GM20431 (cell line): ENCODE measurements around the gene CHRFAM7A.
"Not testable (repeated sequence)": the region's sequence is repeated elsewhere in the genome, so short reads cannot be mapped to it uniquely, and the experiment has no call there.

ENCODE experiments used
- in situ Hi-C: fragments of 300-500 bp; cut with MseI, MboI; formaldehyde crosslinking; loops from one replicate; pipeline ENCODE4 v1.15.0; 2020; ENCODE audit warnings: low sequenced_read_pairs; ENCODE audit not compliant: unreplicated experiment

The CHRFAM7A gene

DNA sequence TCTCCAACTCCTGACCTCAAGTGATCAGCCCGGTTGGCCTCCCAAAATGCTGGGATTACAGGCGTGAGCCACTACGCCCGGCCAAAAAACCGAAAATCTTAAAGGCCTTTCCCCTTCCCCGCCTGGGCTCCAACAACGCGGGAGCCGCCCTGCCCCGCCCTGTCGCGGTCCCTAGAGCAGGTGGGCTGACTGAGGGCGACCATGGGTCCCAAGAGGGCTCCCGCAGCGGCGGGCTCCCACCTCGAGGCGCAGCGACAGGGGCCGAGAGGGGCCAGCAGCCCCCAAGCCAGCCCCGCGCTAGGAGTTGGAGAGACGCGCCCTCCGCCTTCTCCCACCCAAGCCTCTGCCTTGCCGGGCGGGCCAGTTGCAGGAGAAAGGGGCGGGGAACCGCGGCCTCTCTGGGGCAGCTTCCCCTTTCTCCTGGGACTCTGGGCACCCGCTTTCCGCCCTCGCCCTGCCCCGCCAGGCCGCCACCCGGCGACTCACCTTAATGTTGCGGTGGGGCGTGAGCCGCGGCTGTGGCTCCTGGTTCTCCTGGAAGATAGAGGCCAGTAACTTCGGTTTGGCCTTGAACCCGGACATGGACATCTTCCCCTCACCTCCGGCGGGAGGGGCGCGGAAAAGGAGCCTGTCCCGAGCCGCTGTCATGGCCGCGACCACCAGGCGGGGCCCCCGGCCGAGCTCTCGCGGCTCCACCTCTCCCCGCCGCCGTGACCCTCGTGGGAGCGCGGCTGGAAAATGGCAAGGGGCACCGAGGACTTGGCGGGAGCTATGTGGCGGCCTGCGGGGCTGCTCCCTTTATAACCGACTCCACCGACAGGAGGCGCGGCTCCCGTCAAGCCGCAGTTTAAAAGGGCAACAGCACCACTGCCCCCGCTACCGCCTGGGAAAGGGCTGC, at the start of gene CHRFAM7A:
CHRFAM7A (minus strand) TSS at position 775 of the 898 bp plus-strand sequence. CDS start 10,189 bp downstream, outside the sequence.
- in situ Hi-C loops: loop anchor here (25.0 kb wide), 1 partner anchor 1769 kb away; no protein-coding TSS in a partner anchor

GRCh38 chr15:30438348-30438747, 45.0 kb upstream of the CHRFAM7A start:
- in situ Hi-C loops: not testable (repeated sequence)

GRCh38 chr15:30435878-30436277, 42.5 kb upstream of the CHRFAM7A start:
- in situ Hi-C loops: not testable (repeated sequence)

DNA sequence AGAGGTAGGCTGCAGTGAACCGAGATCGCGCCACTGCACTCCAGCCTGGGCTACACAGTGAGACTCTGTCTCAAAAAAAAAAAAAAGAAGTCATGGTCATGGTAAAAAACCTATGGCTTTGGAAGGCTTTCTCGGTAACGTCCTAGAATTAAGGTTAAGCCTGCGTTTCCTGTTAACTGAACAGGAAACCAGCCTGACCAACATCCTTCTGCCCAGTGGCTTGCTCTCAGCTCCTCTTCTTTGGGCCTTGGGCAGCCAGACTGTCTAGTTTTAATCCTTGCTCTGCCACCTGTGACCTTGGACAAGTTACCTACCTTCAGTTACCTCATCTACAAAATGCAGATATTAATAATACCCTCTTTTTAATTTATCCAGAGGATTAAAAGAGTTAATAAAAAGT, 27.4 kb upstream of the CHRFAM7A start:
- in situ Hi-C loops: not testable (repeated sequence)

- in situ Hi-C loops: not testable (repeated sequence)
Measured at GRCh38 chr15:30414160-30414559, 20.8 kb upstream of the CHRFAM7A start, which contains the start of gene GOLGA8R. TSS of gene GOLGA8R (minus strand) at chr15:30414260. CDS start at chr15:30414162, 98 bp downstream.

GRCh38 chr15:30407636-30408035, 14.3 kb upstream of the CHRFAM7A start:
- in situ Hi-C loops: not testable (repeated sequence)

- in situ Hi-C loops: loop anchor here (25.0 kb wide), 1 partner anchor 1763 kb away; no protein-coding TSS in a partner anchor
Measured at GRCh38 chr15:30398988-30399387, 5.6 kb upstream of the CHRFAM7A start.

- in situ Hi-C loops: loop anchor here (25.0 kb wide), 1 partner anchor 1769 kb away; no protein-coding TSS in a partner anchor
Measured at GRCh38 chr15:30393664-30393991, 288 bp upstream of the CHRFAM7A start.

DNA sequence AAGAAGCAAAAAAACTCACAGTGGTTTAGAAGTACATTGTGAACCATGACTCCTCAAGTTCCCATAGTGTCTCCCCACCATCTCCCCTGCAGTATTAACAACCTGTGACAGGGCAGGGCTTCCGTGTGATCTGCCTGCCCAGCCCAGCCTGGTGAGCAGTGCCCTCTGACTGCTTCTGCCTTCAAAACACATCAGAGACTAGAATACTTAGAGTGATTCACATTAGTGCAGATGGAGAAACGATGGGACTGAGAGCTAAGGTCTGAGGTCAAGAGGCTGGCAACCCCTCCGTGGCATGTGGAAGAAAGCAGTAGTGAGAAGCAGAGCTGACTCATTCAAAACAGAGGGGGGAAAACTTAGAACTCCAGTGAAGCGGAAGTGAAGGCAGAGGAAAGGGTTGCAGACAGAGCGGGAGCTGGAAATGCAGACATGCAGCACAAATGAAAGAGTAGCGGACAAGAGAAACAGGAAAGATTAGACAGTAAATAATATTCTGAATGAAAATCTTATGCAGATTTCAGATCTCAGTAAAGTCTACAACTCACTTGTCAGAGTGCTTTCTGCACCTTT, 6.9 kb downstream of the CHRFAM7A start:
- in situ Hi-C loops: loop anchor here (25.0 kb wide), 1 partner anchor 1776 kb away; no protein-coding TSS in a partner anchor

DNA sequence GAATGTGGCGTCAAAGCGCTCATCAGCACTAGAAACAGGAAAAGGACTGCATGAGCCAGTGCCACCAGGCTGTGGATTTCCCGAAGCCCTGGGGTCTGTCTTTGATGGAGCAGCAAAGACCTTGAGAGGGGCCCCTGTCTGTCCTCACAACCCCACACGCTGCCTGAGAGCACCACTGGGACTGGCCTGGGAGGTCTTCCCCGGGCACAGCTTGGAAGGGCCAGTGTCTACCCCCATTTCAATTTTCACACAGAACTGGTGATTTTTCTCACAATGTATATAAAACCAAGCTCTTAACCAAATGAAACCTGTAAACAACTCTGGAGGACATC, 16.3 kb downstream of the CHRFAM7A start:
- in situ Hi-C loops: loop anchor here (25.0 kb wide), 1 partner anchor 1785 kb away; no protein-coding TSS in a partner anchor

DNA sequence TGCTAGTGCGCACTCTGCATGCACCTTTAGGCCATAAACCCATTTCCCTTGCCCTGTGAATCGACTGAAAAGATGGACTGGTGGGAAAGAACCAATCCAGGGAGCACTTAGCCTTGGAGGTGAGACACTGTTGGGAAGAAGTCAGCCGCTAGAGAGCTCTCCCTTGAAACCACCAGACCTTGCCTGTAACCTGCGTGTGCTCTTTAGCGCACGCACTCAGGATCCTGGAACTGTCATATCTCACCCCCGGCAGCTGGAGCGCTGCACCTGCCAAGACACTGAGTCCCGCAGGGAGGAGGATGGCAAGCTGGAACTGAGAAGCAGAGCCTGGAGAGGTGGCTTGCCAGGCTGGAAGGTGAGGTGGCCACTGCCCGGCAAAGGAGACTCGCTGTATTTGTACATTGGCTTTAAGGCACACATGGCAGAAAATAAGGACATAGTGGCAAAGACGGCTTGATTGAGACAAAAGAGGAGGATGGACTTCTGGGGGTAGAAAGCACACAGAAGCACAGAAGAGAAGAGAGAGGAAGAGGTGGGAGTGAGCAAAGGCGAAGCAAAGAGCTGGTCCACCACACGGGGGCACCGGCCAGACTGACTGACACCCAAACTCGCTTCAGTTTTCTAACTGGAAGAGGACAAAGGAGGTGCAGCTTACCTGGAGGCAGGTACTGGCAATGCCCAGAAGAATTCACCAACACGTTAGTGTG, 16.8 kb downstream of the CHRFAM7A start:
- in situ Hi-C loops: loop anchor here (25.0 kb wide), 1 partner anchor 1786 kb away; no protein-coding TSS in a partner anchor

DNA sequence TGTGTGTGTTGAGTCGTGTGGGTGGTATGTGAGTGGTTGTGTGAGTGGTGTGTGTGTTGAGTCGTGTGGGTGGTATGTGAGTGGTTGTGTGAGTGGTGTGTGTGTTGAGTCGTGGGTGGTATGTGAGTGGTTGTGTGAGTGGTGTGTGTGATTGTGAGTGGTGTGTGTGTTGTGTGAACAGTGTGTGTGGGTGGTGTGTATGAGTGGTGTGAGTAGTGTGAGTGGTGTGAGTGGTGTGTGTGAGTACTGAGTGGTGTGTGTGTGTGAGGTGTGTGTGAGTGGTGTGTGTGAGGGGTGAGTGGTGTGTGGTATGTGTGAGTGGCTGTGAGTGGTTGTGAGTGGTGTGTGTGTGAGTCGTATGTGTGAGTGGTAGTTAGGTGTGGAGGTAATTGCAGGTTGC, 17.5 kb downstream of the CHRFAM7A start:
- in situ Hi-C loops: loop anchor here (25.0 kb wide), 1 partner anchor 1786 kb away; no protein-coding TSS in a partner anchor

DNA sequence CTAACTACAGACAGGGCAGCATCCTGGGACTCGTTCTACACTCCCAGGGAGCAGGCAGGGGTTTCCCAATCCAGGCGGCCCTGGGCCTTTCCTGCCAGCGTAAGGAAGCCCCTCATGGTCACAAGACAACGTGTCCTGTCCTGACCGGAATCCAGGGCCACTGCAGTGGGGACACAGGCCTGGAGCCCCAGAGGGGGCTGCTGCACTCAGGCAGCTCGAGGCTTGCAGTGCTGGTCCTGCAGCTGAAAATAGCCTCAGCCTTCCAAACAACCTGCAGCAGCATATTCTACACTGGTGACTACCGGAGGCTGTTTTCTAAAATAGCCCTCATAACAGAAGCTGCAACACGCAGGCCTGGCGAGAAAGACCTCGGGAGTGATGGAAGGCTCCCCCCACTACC, 18.5 kb downstream of the CHRFAM7A start:
- in situ Hi-C loops: loop anchor here (25.0 kb wide), 1 partner anchor 1787 kb away; no protein-coding TSS in a partner anchor

GRCh38 chr15:30368271-30368670, 25.1 kb downstream of the CHRFAM7A start:
- in situ Hi-C loops: not testable (repeated sequence)

DNA sequence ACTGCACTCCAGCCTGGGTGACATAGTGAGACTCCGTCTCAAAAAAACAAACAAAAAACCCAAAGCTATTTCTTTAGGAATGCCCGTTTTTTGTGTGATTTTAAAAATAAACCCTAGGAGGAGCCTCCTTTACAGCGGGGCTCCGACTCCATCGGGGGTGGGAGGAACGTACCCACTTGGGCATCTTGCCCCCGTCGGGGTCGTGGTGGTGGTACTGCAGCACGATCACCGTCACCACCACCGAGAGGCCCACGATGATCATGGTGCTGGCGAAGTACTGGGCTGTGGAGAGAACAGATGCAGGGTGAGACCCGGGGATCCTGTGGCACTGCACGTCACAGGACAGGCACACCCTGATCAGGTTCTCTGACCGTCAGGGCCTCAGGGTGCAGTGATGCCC, 26.1 kb downstream of the CHRFAM7A start:
- in situ Hi-C loops: not testable (repeated sequence)

- in situ Hi-C loops: not testable (repeated sequence)
Measured at GRCh38 chr15:30361404-30361803, 31.9 kb downstream of the CHRFAM7A start.

- in situ Hi-C loops: not testable (repeated sequence)
Measured at GRCh38 chr15:30360990-30361389, 32.4 kb downstream of the CHRFAM7A start.

- in situ Hi-C loops: not testable (repeated sequence)
Measured at GRCh38 chr15:30355043-30355442, 38.3 kb downstream of the CHRFAM7A start.

DNA sequence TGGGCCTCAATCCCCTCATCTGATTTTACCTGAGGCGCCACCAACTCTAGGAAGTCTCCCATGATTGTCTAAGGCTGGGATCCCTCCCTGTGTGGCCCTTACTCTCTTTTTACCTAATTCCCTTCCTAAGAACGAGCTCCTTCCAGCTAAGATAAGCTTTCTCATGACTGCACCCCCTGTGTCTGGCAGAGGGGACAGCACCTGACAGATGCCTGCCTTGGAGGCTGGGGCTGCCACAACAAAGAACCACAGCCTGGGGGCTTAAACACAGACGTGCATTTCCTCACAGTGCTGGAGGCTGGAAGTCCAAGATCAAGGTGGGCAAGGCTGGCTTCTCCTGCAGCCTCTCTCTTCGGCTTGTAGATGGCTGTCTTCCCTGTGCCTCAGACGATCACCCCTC, 43.5 kb downstream of the CHRFAM7A start:
- in situ Hi-C loops: not testable (repeated sequence)

DNA sequence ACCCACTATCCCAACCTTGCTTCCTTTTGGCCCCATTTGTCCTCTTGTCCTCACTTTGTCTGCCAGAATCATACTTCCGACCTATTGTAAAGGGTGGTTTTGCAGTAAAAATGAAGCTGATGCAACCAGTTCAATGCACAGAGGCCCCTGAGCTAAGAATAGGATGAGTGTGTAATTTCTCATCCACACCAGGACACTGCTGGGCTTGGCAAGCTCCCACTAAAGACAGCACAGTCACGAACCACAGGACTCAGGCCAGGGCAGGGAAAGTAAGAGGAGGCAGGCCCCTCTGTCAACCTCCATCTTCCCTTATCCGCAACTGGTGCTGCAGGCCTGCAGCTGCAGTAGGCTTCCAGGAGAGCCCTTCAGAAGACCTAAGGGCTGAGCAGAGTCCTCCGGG, 56.8 kb downstream of the CHRFAM7A start:
- in situ Hi-C loops: not testable (repeated sequence)
